ENCODE results near the gene FAR2. TPM values are rescaled to one million over a fixed set of nuclear protein-coding genes. Genes with fewer than 3 reads are reported as not detected.

FAR2 gene
- total RNA-seq, 3 donors from 2014 or later, result 8.2 to 18.2 (median 9.8) TPM

GRCh38 chr12:29322157-29322556 lies 173.1 kb downstream of the FAR2 start:
- Histone ChIP-seq H3K27me3 (no peaks in the 10 kb centered on the region), H3K27ac (no peak overlapping the region), H3K9me3 (no peaks in the 10 kb centered on the region), H3K4me3 (no peak overlapping the region), H3K4me1 (no peaks in the 10 kb centered on the region), H3K36me3 (no peaks in the 10 kb centered on the region)
- intact Hi-C loops (cut with DNase I; ENCODE audit: low total_unique reads), result no loop called here
- no peak for DNase-seq (ENCODE audit: low spot score in 2 of 2)
- TF ChIP-seq CTCF (IDR thresholded peaks at IDR 0.05) (no peak), POLR2AphosphoS5 (IDR thresholded peaks at IDR 0.05) (no peak), POLR2A (IDR thresholded peaks at IDR 0.05) (no peak)

GRCh38 chr12:29329411-29329810 lies 180.3 kb downstream of the FAR2 start:
- DNase-seq (ENCODE audit: low spot score in 2 of 2), result no peak
- intact Hi-C loops (cut with DNase I; ENCODE audit: low total_unique reads), result no loop called here
- TF ChIP-seq POLR2AphosphoS5 (IDR thresholded peaks at IDR 0.05) (no peak), CTCF (IDR thresholded peaks at IDR 0.05) (no peak), POLR2A (IDR thresholded peaks at IDR 0.05) (no peak)
- H3K4me1 ChIP-seq, result no peaks in the 10 kb centered on the region
- H3K36me3 ChIP-seq, result no peaks in the 10 kb centered on the region
- H3K27me3 ChIP-seq, result no peaks in the 10 kb centered on the region
- no peak overlapping the region for H3K4me3 ChIP-seq
- H3K9me3 ChIP-seq, result no peaks in the 10 kb centered on the region
- H3K27ac ChIP-seq, result no peak overlapping the region

- no peak overlapping the region for H3K27ac ChIP-seq
- no peak overlapping the region for H3K4me3 ChIP-seq
- H3K4me1 ChIP-seq, result no peaks in the 10 kb centered on the region
- intact Hi-C loops (cut with DNase I; ENCODE audit: low total_unique reads), result loop anchor here (5.0 kb wide), 1 partner anchor 1506 kb away; no protein-coding TSS in a partner anchor
- DNase-seq (ENCODE audit: low spot score in 2 of 2), result no peak
- TF ChIP-seq POLR2A (IDR thresholded peaks at IDR 0.05) (no peak), CTCF (IDR thresholded peaks at IDR 0.05) (no peak), POLR2AphosphoS5 (IDR thresholded peaks at IDR 0.05) (no peak)
- H3K9me3 ChIP-seq, result no peaks in the 10 kb centered on the region
- no peaks in the 10 kb centered on the region for H3K36me3 ChIP-seq
- no peaks in the 10 kb centered on the region for H3K27me3 ChIP-seq
Measured at GRCh38 chr12:29333178-29333577, 184.1 kb downstream of the FAR2 start.

- no peak for DNase-seq (ENCODE audit: low spot score in 2 of 2)
- intact Hi-C loops (cut with DNase I; ENCODE audit: low total_unique reads), result loop anchor here (5.0 kb wide), 1 partner anchor 1508 kb away; no protein-coding TSS in a partner anchor
- Histone ChIP-seq H3K27me3 (no peaks in the 10 kb centered on the region), H3K4me3 (no peak overlapping the region), H3K4me1 (no peaks in the 10 kb centered on the region), H3K27ac (no peak overlapping the region), H3K9me3 (no peaks in the 10 kb centered on the region), H3K36me3 (no peaks in the 10 kb centered on the region)
- TF ChIP-seq POLR2A (IDR thresholded peaks at IDR 0.05) (no peak), CTCF (IDR thresholded peaks at IDR 0.05) (no peak), POLR2AphosphoS5 (IDR thresholded peaks at IDR 0.05) (no peak)
Measured at GRCh38 chr12:29334937-29335336, 185.9 kb downstream of the FAR2 start.

- no peaks in the 10 kb centered on the region for H3K9me3 ChIP-seq
- H3K4me3 ChIP-seq, result no peak overlapping the region
- TF ChIP-seq POLR2AphosphoS5 (IDR thresholded peaks at IDR 0.05) (no peak), CTCF (IDR thresholded peaks at IDR 0.05) (no peak), POLR2A (IDR thresholded peaks at IDR 0.05) (no peak)
- H3K27me3 ChIP-seq, result no peaks in the 10 kb centered on the region
- no peaks in the 10 kb centered on the region for H3K4me1 ChIP-seq
- intact Hi-C loops (cut with DNase I; ENCODE audit: low total_unique reads), result no loop called here
- no peaks in the 10 kb centered on the region for H3K36me3 ChIP-seq
- no peak overlapping the region for H3K27ac ChIP-seq
- DNase-seq (ENCODE audit: low spot score in 2 of 2), result no peak
Measured at GRCh38 chr12:29337325-29337724, 188.2 kb downstream of the FAR2 start.
